Colonic mucosa (tissue), 4 donors: ENCODE data around the gene FXYD4. TPM values are rescaled to one million over a fixed set of nuclear protein-coding genes. Genes with fewer than 3 reads are reported as not detected.
A peak's percentile ranks its signal among the peaks of the same experiment; 100 is the strongest.

Experiments
- DNase-seq: peaks from one replicate; pipeline ENCODE4 v3.0.0-alpha.2; 2020
- H3K27ac ChIP-seq: fragments of 200-600 bp; one replicate; pipeline ENCODE4 v1.8.0; 2021
- H3K27me3 ChIP-seq: fragments of 200-600 bp; one replicate; pipeline ENCODE4 v1.8.0; 2021
- H3K36me3 ChIP-seq: fragments of 200-600 bp; one replicate; pipeline ENCODE4 v1.8.0; 2021
- H3K4me1 ChIP-seq: fragments of 200-600 bp; one replicate; pipeline ENCODE4 v1.8.0; 2021; ENCODE audit warnings: mild to moderate bottlenecking
- H3K4me3 ChIP-seq: fragments of 200-600 bp; one replicate; pipeline ENCODE4 v1.8.0; 2021
- H3K9ac ChIP-seq, 2 donors: one replicate each; pipeline ENCODE4 v1.7.0; 2013; ENCODE audit warnings: control low read depth in 2 of 2, low read depth in 2 of 2, low read length in 2 of 2
- H3K9me3 ChIP-seq: fragments of 200-600 bp; one replicate; pipeline ENCODE4 v1.8.0; 2021
- intact Hi-C: fragments of 100-400 bp; cut with DNase I; formaldehyde crosslinking; loops from one replicate; pipeline ENCODE4 v1.14.1; 2022
- total RNA-seq, 2 donors: library from RNA; stranded (reverse); fragmentation: NEBNext Ultra II Directional in 1 of 2; extraction: Animal tissue kit (Norgen Biotek cat#: 25700) in 1 of 2; gene quantifications; one replicate each; pipeline ENCODE4 v1.2.1, GENCODE V29; 2021
- TF ChIP-seq, protein P1 (sequence below): fragments of 200-600 bp; IDR thresholded peaks from one replicate; pipeline ENCODE4 v1.8.0; 2022; ENCODE audit warnings: antibody characterized with exemption, mild to moderate bottlenecking
- donor health status: healthy.
- donor health status: DM: no; HTN: no; CAD: no.
- donor health status: DM: no; HTN: no; CAD: no.

FXYD4 gene
- total RNA-seq, 2 donors from 2014 or later: 0.98 TPM; not detected in 1

DNA sequence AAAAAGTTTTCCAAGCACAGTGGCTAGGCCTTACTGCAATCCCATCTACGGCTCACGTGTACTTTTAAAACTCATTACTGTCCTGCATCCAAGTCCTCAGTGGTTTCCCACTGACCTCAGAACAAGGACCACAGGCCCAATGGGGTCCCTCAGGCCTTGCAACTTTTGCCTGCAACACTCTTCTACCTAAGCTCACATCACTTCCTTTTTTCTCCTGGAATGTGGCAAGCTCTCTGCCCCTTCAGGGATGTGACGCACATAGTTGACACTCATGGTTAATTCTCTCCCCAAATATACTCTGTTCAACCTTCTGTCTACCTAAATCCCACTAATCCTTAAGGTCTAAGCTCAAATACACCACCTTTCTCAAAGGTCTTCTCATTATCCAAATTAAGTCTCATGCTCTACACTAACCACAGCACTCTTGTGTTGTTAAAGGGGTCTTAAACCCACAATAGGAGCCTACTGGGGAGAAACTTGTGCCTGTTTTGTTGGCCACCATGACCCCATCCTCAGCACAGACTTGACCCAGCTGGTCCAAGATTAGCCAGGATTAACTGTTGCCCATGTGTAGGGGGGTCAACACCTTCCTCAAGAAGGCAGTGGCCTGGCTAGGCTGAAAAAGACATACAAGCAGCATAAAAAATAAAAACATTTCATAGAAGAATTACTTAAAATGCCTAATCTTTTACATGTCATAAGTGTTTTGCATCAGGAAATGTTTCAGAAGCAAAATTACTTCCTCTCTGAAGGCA lies 22.3 kb downstream of the FXYD4 start:
- H3K4me1 ChIP-seq: peaks cover 14% of the 10 kb centered on the region
- peaks cover 35% of the 10 kb centered on the region for H3K36me3 ChIP-seq
- no peak overlapping the region for H3K27ac ChIP-seq
- H3K9ac ChIP-seq: no peak overlapping the region
- H3K9me3 ChIP-seq: no peaks in the 10 kb centered on the region
- H3K27me3 ChIP-seq: no peaks in the 10 kb centered on the region
- TF ChIP-seq, protein P1, sequence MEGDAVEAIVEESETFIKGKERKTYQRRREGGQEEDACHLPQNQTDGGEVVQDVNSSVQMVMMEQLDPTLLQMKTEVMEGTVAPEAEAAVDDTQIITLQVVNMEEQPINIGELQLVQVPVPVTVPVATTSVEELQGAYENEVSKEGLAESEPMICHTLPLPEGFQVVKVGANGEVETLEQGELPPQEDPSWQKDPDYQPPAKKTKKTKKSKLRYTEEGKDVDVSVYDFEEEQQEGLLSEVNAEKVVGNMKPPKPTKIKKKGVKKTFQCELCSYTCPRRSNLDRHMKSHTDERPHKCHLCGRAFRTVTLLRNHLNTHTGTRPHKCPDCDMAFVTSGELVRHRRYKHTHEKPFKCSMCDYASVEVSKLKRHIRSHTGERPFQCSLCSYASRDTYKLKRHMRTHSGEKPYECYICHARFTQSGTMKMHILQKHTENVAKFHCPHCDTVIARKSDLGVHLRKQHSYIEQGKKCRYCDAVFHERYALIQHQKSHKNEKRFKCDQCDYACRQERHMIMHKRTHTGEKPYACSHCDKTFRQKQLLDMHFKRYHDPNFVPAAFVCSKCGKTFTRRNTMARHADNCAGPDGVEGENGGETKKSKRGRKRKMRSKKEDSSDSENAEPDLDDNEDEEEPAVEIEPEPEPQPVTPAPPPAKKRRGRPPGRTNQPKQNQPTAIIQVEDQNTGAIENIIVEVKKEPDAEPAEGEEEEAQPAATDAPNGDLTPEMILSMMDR: no peak
- intact Hi-C loops: no loop called here
- no peak for DNase-seq
- no peak overlapping the region for H3K4me3 ChIP-seq

DNA sequence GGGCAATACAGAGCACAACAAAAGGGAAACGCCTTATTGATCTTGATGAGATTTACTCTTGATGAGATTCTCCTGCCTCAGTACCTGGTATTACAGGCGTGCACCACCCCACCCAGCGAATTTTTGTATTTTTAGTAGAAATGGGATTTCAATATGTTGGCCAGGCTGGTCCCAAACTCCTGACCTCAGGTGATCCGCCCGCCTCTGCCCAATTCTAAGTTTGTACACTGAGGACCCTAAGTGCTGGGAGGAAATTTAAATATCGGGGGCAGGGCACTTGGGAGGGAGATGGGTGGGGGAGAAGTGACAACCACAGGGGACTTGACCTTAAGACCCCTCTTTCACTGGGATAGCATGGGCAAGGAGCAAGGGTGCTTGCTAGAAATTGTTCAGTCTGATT lies 23.4 kb downstream of the FXYD4 start:
- intact Hi-C loops: no loop called here
- H3K9ac ChIP-seq: peak overlapping the region; percentile 86 to 96
- H3K36me3 ChIP-seq: peaks cover 35% of the 10 kb centered on the region
- H3K4me1 ChIP-seq: peaks cover 20% of the 10 kb centered on the region
- H3K9me3 ChIP-seq: no peaks in the 10 kb centered on the region
- peak overlapping the region; percentile 58 for H3K4me3 ChIP-seq
- no peak for DNase-seq
- no peak overlapping the region for H3K27ac ChIP-seq
- no peaks in the 10 kb centered on the region for H3K27me3 ChIP-seq
- TF ChIP-seq, protein P1: no peak

DNA sequence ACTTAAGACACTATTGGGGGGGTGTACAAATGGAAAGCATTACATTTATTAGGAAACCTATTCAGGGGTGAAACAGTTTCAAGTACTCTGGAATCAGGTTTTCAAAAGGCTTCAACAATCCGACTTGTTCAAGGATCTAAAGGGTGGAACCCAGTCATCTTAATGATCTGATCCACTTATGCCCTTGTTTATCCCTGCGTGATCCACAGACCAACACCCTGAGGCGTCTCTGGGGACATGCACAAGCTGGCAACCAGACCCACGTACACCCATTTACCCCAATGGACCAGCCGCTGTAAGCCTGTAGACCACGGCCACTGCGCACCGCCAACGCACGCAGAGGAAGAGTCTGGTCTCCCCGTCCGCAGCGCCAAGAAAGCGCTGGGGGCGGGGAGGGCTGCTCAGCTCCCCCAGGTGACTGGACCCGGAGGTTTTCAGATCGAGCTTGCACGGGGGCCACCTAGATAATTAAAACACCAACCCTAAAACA lies 24.2 kb downstream of the FXYD4 start:
- intact Hi-C loops: no loop called here
- peak overlapping the region; percentile 95 for H3K27ac ChIP-seq
- H3K9me3 ChIP-seq: no peaks in the 10 kb centered on the region
- peaks cover 17% of the 10 kb centered on the region for H3K4me1 ChIP-seq
- H3K36me3 ChIP-seq: peaks cover 30% of the 10 kb centered on the region
- H3K4me3 ChIP-seq: peak overlapping the region; percentile 58
- no peak for DNase-seq
- H3K27me3 ChIP-seq: no peaks in the 10 kb centered on the region
- TF ChIP-seq, protein P1: no peak
- H3K9ac ChIP-seq: peak overlapping the region; percentile 86 to 96

DNA sequence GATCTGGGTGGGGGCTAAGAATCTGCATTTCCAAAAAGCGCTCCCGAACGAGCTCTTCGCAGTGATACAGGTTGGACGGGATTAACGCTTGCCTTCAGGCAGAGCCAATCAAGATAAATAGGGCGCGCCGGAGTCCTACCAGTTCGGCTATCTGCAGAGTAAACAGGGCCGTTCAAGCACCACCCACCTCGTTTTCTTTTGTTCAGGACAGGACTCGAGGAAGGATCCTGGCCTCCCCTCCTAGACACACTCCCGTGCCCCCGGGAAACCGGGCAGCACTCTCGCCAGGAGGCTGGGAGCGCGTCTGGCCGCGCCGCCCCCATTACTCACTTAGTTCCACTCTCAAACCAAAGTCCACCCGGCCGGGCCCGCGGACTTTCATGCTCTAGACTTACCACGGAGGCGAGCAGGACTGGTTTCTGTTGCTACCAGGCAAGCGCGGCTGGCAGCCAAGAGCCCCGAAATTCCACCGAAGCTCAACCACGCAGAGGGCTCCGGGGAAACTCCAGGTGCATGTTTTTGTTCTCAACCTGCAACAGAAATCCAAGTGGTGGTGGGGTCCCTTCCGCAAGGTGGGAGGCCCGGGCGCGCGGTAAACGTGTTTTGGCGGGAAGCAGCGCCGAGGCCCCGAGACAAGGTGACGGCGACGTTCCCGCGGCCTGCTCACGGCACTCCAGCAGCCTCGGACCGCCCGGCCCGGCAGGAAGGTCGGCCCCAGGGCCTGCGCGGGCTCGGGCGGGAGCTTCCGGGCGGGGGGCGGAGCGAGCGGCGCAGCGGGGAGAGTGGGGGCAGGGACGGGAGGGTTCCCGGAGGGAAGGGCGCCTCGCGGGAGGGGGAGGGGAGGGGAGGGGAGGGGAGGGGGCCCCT lies 24.9 kb downstream of the FXYD4 start:
- intact Hi-C loops: no loop called here
- Histone ChIP-seq H3K4me1 (peaks cover 17% of the 10 kb centered on the region), H3K36me3 (peaks cover 24% of the 10 kb centered on the region), H3K4me3 (peak overlapping the region; percentile 58), H3K27ac (peak overlapping the region; percentile 95), H3K27me3 (no peaks in the 10 kb centered on the region), H3K9ac (peak overlapping the region; percentile 86 to 96), H3K9me3 (no peaks in the 10 kb centered on the region)
- DNase-seq: peak; percentile 86
- TF ChIP-seq, protein P1: no peak

DNA sequence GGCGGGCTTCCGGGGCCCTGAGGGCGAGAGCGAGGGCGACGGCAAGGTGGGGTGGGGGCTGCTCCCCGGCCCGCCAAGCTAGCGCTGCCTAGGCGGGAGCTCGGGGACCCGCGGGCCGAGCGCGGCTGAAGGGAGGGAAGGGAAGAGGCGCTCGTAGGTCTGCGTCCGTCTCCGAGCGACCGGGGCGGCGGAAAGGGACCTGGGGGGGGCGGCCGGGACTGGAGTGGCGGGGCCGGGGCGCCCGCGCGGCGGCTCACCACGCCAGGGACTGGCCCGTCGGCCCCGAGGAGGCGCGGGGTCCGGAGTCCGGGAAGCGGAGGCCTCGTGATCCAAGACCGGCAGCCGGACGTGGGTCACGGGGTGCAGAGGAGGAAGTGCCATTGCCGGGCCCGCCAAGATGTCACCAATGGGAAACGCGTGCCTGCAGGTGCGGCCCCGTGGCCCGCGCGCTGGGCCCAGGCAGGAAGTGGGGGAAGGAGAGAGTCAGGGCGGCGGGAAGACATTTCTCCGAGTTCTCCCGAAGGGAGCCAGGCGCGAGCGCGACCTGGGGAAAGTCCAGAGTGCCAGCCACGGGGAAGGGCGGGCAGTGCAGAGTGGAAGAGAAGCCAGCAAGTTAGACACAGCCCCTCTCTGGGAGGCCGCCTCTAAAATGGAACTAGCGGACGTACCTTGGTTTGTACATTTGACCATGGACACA lies 25.6 kb downstream of the FXYD4 start:
- DNase-seq: peak; percentile 93
- Histone ChIP-seq H3K27me3 (no peaks in the 10 kb centered on the region), H3K4me3 (peak overlapping the region; percentile 58), H3K4me1 (peaks cover 17% of the 10 kb centered on the region), H3K9ac (peak overlapping the region; percentile 55 to 86), H3K36me3 (peaks cover 16% of the 10 kb centered on the region), H3K9me3 (no peaks in the 10 kb centered on the region), H3K27ac (peak overlapping the region; percentile 95)
- TF ChIP-seq, protein P1: no peak
- intact Hi-C loops: no loop called here
